GM19023 (cell line): ENCODE measurements around the gene UBXN1.

ENCODE experiments used
- ATAC-seq: cut with Tn5 transposase; IDR thresholded peaks from one replicate; pipeline ENCODE4 v1.9.1; 2021; ENCODE audit warnings: mild to moderate bottlenecking, moderate library complexity; ENCODE audit not compliant: unreplicated experiment

The UBXN1 gene

DNA sequence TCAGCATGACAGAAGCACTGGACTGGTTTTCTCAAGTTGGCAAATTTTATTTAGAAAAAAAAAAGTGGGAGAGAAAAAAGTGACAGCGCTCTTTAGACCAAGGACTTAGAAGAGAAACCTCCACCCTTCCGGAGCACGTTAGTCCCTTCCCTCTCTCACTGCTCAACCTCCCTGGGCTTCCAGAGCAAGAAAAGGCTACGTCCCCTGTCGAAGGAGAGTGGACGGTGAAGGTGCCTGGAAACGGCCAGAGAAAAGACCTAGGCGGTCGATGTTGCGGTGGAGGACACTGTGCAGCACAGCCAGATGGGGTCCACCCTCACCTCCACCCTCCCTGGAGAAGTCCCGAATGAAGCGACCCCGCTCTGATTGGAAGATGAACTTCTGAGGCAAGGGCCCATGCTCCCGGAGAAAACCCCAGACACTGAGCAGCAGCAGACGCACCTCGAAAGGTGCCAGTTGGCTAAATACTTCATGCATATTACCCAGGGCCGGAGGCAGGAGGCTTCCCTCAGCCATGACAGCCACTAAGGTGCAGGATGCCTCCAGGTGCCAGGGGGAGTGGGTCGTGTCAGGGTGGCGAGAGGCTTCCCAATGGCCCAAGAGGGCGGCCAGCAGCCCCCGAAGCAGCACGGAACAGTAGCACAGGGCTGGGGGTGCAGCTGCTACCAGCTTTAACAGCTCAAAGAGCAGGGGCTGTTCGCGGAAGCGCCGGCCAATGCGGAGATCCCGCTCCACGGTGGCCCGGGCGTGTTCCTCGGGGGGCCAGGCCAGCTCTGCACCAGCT, 31.9 kb downstream of the UBXN1 start:
- ATAC-seq = no peak

DNA sequence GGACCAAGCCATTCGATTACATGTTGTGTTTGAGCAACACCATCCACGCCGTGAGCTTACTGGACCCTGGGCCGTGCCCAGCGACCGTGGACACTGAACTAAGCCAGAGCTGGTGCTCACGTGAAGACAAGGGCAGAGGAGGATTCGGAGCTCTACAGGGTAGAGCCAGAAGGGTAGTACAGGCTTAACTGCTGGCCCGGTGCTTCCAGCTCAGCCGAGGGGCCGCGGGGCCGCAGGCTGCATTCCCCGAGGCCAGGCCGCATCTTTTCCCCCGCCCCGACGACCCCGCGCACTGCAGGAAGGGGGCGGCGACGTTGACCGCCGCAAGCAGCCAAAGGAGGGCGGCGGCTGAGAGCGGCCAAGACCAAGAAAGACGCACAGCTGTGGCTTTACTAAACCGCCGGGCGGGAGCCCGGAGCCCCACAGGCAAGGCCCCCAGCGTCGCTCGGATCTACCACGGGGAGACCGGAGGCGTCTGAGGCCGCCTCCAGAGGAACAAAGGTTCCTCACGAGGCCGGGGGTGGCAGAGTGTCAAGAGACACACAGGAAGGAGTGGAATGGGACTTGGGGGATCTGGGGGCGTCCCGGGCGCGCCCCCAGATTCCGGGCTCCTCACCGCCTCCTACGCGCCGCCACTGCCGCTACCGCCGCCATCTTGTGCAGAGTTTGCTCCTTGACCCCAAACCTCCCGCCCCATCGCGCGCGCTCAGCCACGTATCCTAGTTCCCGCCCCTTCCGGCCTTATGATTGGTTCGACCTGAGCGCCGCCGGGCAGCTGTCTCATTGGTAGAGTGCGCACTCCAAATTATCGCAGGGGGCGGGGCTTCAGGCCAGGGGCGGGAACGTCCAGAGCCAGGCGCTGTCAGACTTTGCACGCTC, 32.7 kb downstream of the UBXN1 start, which contains the start of gene GANAB:
Gene GANAB, minus strand, starts transcription at position 668 of the 879 bp plus-strand sequence. Its CDS starts 14 bp downstream, at position 654.
- peak; percentile 91 for ATAC-seq

DNA sequence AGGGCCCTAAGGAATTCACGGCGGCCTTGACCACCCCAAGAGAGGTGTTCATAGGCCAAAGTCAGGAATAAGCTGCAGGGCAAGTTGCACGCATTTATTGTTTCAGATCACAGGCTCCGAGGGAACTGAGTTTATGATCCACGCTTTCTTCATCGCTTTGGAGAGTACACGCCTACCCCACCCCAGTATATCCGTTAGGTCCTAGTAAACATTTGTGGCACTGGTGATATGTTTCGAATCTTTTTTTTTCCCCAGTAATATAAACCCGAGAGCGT, 33.3 kb downstream of the UBXN1 start:
- ATAC-seq = no peak

DNA sequence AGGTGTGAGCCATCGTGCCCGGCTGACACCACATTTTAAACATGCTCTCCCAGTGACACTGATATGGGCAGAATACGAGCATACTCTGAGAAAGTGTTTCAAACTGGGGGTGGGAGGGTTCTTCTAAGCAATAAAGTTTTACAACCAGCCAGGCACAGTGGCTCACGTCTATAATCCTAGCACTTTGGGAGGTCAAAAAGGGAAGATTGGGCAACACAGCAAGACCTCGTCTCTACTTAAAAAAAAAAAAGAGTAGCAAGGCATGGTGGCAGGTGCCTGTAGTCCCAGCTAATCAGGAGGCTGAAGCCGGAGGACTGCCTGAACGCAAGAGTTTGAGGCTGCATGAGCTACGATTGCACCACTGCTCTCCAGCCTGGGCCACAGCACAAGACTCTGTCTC, 34.7 kb downstream of the UBXN1 start:
- ATAC-seq = no peak

DNA sequence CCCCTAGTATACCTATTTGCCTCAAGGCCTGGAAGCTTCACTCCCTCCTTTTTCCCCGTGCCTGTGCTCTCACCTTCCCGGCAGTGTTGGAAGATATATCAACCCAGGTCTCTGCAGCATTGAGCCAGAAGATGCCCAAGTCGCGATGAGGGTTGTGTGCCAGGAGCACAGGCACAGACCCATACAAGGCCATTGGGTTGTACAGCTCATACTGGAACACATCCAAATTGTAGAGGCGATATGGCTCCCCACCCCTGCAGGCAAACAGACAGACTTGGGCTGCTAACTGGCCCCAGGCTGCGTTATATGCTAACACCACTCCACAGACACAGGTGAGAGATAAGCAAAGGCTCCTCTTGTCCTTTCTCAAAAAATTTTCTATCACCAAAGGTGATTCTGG, 46.4 kb downstream of the UBXN1 start:
- ATAC-seq = no peak

DNA sequence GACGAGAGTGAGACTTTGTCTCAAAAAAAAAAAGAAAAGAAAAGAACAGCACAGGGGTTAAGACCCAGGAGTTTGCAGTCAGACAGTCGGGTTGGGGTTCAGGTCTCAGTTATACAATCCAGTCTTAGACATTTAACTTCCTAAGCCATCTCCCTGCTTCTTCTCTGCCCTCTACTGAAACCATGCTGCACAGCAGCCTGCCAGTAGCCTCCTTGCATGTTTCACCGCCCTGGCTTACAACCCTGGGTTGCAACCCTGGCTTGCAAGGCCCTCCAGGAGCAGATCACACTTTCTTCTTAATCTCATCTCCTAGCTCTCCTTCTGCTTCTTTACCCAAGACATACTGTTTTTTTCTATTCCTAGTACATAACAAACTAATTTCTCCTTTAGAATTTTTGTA, 51.2 kb downstream of the UBXN1 start:
- ATAC-seq = no peak
